Stimulated activated naive CD8-positive, alpha-beta T cell treated with anti-CD3 and anti-CD28 coated beads, Interleukin-15, Interleukin-2, amounts not matched to agents 100 U/mL and 50 U/mL, for 24 hours (primary cell): ENCODE results near the gene HEXD.

Source experiments
- ATAC-seq: fragments of 150-1000 bp; cut with Tn5 transposase; one replicate; pipeline ENCODE4 v1.10.0; 2021
- DNase-seq: peaks from one replicate; pipeline ENCODE4 v3.0.0; 2021

The HEXD gene

DNA sequence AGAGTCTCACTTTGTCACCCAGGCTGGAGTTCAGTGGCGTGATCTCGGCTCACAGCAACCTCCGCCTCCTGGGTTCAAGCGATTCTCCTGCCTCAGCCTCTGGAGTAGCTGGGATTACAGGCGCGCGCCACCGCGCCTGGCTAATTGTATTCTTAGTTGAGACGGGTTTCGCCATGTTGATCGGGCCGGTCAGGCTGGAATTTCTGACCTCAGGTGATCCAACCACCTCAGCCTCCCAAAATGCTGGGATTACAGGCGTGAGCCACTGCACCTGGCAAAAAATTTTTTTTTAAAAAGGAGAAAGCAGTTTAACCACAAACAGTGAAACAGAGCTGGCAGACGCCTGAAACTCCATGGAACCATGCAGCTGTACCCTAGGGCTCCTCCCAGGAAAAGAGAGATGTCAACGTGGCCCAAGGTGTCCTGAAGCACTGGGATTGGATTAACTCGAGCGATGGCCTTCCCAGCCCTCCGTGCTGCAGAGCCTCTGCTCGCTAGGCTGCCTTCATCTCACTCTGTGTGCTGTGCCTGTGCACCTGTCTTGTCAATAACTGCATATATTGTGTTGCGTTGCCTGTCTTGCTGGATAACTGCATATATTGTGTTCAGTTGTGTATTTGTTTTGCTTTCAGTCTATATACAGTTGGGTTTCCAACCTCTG lies 71.8 kb downstream of the HEXD start:
- DNase-seq (no peak), ATAC-seq (no peak)

DNA sequence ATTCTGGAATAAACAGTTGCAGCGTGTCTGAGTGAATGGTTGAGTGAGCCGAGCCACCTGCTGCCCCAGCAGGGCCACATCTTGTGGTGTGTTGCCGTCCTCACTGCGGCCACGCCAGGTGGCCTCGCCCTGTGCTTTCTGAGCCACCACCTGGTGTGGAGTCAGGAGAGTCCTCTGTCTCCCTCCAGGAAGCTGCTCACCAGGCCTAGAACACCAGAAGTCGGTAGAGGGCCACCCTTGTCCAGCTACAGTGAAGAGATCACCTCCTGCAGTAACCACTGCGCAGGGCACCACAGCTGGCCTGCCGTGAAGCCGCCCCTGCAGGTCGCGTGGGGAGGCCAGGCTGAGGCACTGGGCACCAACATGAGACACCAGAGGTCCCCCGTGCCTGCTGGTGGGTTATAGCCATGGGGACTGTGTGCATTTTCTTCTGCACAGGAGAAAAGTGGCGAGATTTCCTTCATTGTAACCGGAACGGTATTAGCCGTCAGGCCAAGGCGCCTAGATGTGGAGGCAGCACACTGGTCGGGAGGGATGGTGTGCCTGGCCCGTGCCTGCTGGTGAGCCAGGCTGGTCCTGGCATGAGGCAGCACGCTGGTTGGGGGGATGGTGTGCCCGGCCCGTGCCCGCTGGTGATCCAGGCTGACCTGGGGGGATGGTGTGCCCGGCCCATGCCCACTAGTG lies 72.5 kb downstream of the HEXD start:
- DNase-seq (no peak), ATAC-seq (no peak)

- no peak for ATAC-seq
- DNase-seq: no peak
Measured at GRCh38 chr17:82491196-82491530, 73.0 kb downstream of the HEXD start.

GRCh38 chr17:82491533-82491932 lies 73.4 kb downstream of the HEXD start:
- no peak for DNase-seq
- ATAC-seq: no peak
